ENCODE results near the gene UNC5C. TPM values are rescaled to one million over a fixed set of nuclear protein-coding genes. Genes with fewer than 3 reads are reported as not detected.

Gene UNC5C
- total RNA-seq, 8 experiments from 2014 or later: 0.13 to 12.7 (median 3.5) TPM

GRCh38 chr4:95556207-95556859 is 7.6 kb upstream of the UNC5C start:
- ATAC-seq (replicated peaks in 6 of 8): peak in 5 of 8 experiments; percentile 85 to 97 (median 93)
- Histone ChIP-seq H3K4me3 (no peak overlapping the region), H3K4me1 (replicated peaks in 1 of 2) (peaks cover 3 to 13% of the 10 kb centered on the region in 2 donors), H3K27ac (no peak overlapping the region)
- WGBS, 10 experiments: 5 to 100% (median 57%) methylated on average over 1 to 4 of the region's 4 CpGs
- in situ Hi-C loops (cut with MboI; ENCODE audit: low pct_unique_long_range_greater_than_20kb in 2 of 9, low sequenced_read_pairs in 9 of 9, unreplicated experiment in 9 of 9): no loop called here

GRCh38 chr4:95552942-95553550 is 4.3 kb upstream of the UNC5C start:
- 0 to 100% (median 67%) methylated on average over 1 to 4 of the region's 4 CpGs for WGBS, 10 experiments
- no peak for ATAC-seq (replicated peaks in 6 of 8)
- in situ Hi-C loops (cut with MboI; ENCODE audit: low pct_unique_long_range_greater_than_20kb in 2 of 9, low sequenced_read_pairs in 9 of 9, unreplicated experiment in 9 of 9): no loop called here

GRCh38 chr4:95551653-95552052 is 2.9 kb upstream of the UNC5C start:
- Histone ChIP-seq H3K4me1 (replicated peaks in 1 of 2) (peaks cover 8 to 13% of the 10 kb centered on the region in 2 donors), H3K4me3 (peak overlapping the region in 1 of 5 donors; percentile 2), H3K27ac (no peak overlapping the region)
- ATAC-seq (replicated peaks in 6 of 8): no peak
- in situ Hi-C loops (cut with MboI; ENCODE audit: low pct_unique_long_range_greater_than_20kb in 2 of 9, low sequenced_read_pairs in 9 of 9, unreplicated experiment in 9 of 9): no loop called here
- 0 to 100% (median 76%) methylated on average over 1 to 2 of the region's 2 CpGs; no CpG with 5 or more reads in 1 of the 10 experiments for WGBS, 10 experiments

More at GRCh38 chr4:95552942-95553550, 4.3 kb upstream of the UNC5C start:
- no peak overlapping the region for H3K4me3 ChIP-seq
- no peak overlapping the region for H3K27ac ChIP-seq
- H3K4me1 ChIP-seq (replicated peaks in 1 of 2): peaks cover 8 to 16% of the 10 kb centered on the region in 2 donors

- in situ Hi-C loops (cut with MboI; ENCODE audit: low pct_unique_long_range_greater_than_20kb in 2 of 9, low sequenced_read_pairs in 9 of 9, unreplicated experiment in 9 of 9): no loop called here
- peak overlapping the region in 1 of 2 donors; percentile 66 for H3K27ac ChIP-seq
Observed at GRCh38 chr4:95550115-95550987, 1.6 kb upstream of the UNC5C start.

GRCh38 chr4:95549246-95550114 is 707 bp upstream of the UNC5C start:
- peaks cover 8% of the 10 kb centered on the region in 2 donors for H3K4me1 ChIP-seq (replicated peaks in 1 of 2)
- ATAC-seq (replicated peaks in 6 of 8): peak; percentile 32 to 73 (median 70)
- in situ Hi-C loops (cut with MboI; ENCODE audit: low pct_unique_long_range_greater_than_20kb in 2 of 9, low sequenced_read_pairs in 9 of 9, unreplicated experiment in 9 of 9): no loop called here
- peak overlapping the region; percentile 51 to 80 (median 70) for H3K4me3 ChIP-seq
- WGBS, 10 experiments: 0 to 4% (median 0%) methylated on average over 2 to 19 of the region's 64 CpGs; no CpG with 5 or more reads in 1 of the 10 experiments
- H3K27ac ChIP-seq: peak overlapping the region; percentile 5 to 66

More at GRCh38 chr4:95550115-95550987, 1.6 kb upstream of the UNC5C start:
- peak overlapping the region; percentile 51 to 80 (median 70) for H3K4me3 ChIP-seq
- 0 to 86% (median 57%) methylated on average over 2 to 6 of the region's 6 CpGs; no CpG with 5 or more reads in 2 of the 10 experiments for WGBS, 10 experiments
- no peak for ATAC-seq (replicated peaks in 6 of 8)
- peaks cover 8% of the 10 kb centered on the region in 2 donors for H3K4me1 ChIP-seq (replicated peaks in 1 of 2)

DNA sequence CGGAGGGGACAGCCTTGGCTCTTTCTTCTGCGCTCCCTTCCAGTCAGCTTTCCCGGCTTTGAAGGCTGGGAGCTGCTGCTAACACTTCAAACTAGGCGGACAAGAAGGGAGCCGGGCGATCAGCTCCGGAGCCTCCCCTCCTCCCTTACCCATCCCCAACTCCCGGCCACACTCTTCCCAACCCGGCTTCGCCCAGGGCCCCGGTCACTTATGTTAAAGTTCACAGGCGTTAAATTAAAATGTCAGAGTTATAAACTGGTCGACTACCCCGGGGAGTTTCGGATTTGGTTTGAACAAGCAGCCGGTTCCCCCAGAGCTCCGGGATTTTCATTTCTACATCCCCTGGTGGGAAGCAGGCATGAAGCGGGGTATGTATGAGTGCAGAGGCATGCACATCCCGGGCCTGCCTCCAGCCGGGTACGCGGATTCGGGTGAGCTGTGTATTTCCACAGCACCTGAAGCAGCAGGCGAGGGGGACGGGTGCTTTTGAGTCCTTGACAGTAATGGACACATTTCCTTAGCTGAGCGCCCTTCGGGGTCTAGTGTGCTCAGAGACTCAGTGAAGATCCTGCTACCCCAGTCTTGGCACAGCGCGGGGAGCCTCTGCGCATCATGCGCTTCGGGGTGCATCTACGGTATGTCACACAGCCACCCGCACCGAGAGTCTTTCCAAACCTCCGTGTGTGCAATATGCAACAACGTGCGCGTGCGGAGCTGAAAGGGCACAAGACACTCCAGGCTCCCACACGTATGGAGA is 880 bp downstream of the UNC5C start:
- Histone ChIP-seq H3K4me1 (replicated peaks in 1 of 2) (peaks cover 8% of the 10 kb centered on the region in 2 donors), H3K27ac (peak overlapping the region in 1 of 2 donors; percentile 61), H3K4me3 (peak overlapping the region; percentile 51 to 80 (median 70))
- WGBS, 10 experiments: 0 to 20% (median 3%) methylated on average over 1 to 8 of the region's 41 CpGs; no CpG with 5 or more reads in 2 of the 10 experiments
- in situ Hi-C loops (cut with MboI; ENCODE audit: low pct_unique_long_range_greater_than_20kb in 2 of 9, low sequenced_read_pairs in 9 of 9, unreplicated experiment in 9 of 9): no loop called here
- peak in 6 of 8 experiments; percentile 12 to 47 (median 22) for ATAC-seq (replicated peaks in 6 of 8)

DNA sequence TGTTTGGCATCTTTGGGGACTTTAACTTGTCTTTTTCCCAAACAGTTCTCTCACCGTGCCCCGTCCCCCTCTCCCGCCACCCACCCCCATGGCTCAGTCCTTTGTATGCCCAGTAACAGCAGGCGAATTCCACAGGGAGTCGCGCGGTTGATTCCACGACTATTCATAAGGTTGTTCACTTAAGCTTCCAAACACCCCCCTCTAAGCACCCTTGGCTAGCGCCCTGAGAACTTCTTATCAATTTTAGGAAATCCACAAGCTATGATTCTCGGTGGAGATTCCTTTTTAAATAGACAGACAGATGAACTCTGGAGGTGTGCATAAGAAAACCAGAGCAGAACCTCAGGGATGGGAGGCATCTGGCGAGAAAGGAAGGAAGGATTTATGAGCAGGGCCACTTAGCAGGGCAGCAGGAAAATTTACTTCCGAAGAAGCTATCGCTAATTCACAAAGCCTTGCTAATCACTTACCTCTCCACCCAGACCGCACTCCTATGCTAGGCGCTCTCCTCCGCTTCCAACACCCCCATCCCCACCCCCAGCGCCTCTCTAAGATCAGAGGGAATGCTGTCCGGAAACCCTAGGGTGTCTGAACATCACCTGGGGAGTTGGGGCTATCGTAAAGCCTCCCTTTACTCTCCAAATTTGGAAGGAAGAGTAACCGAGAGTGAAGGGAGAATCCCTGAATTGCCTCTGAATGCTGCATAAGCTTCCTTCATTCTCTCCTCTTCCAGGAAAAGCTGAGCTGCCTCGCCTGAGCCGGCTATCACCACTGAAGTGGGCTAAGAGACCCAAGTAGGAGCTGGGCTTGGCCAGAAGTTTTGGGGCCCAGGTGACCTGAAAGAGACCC is 1.7 kb downstream of the UNC5C start:
- Histone ChIP-seq H3K4me1 (replicated peaks in 1 of 2) (peaks cover 8% of the 10 kb centered on the region in 2 donors), H3K4me3 (peak overlapping the region; percentile 51 to 80 (median 70)), H3K27ac (peak overlapping the region in 1 of 2 donors; percentile 61)
- peak in 4 of 8 experiments; percentile 0 to 8 (median 2) for ATAC-seq (replicated peaks in 6 of 8)
- WGBS, 10 experiments: 0 to 16% (median 10%) methylated on average over 2 to 11 of the region's 22 CpGs; no CpG with 5 or more reads in 2 of the 10 experiments
- in situ Hi-C loops (cut with MboI; ENCODE audit: low pct_unique_long_range_greater_than_20kb in 2 of 9, low sequenced_read_pairs in 9 of 9, unreplicated experiment in 9 of 9): no loop called here

- H3K4me1 ChIP-seq (replicated peaks in 1 of 2): peaks cover 8% of the 10 kb centered on the region in 2 donors
- in situ Hi-C loops (cut with MboI; ENCODE audit: low pct_unique_long_range_greater_than_20kb in 2 of 9, low sequenced_read_pairs in 9 of 9, unreplicated experiment in 9 of 9): no loop called here
- 0 to 100% (median 51%) methylated on average over 1 to 3 of the region's 3 CpGs for WGBS, 10 experiments
- no peak for ATAC-seq (replicated peaks in 6 of 8)
- H3K27ac ChIP-seq: no peak overlapping the region
- peak overlapping the region in 4 of 5 donors; percentile 64 to 80 (median 70) for H3K4me3 ChIP-seq
Observed at GRCh38 chr4:95546221-95546620, 2.6 kb downstream of the UNC5C start.

DNA sequence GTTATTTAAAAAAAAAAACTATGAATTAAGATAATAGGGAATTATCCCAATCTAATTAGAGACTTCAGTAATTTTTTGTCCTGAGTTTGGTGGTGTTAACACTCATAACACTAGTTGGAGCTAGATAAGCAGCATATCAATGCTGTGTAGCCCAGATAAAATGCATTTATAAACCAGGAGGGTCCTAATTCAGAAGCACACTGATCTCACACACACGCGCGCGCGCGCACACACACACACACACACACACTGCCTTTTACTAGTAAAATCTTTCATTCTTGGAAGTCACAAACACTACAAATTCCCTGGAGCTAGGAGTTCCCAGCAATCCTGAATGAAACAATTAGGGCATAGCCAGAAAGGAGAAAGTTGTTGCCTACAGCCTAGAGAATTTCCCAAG is 3.2 kb downstream of the UNC5C start:
- no peak for ATAC-seq (replicated peaks in 6 of 8)
- 65 to 97% (median 84%) methylated on average over 4 to 6 of the region's 6 CpGs; no CpG with 5 or more reads in 3 of the 10 experiments for WGBS, 10 experiments
- Histone ChIP-seq H3K27ac (no peak overlapping the region), H3K4me3 (peak overlapping the region in 4 of 5 donors; percentile 8 to 80 (median 70)), H3K4me1 (replicated peaks in 1 of 2) (peaks cover 7% of the 10 kb centered on the region in 2 donors)
- in situ Hi-C loops (cut with MboI; ENCODE audit: low pct_unique_long_range_greater_than_20kb in 2 of 9, low sequenced_read_pairs in 9 of 9, unreplicated experiment in 9 of 9): no loop called here

DNA sequence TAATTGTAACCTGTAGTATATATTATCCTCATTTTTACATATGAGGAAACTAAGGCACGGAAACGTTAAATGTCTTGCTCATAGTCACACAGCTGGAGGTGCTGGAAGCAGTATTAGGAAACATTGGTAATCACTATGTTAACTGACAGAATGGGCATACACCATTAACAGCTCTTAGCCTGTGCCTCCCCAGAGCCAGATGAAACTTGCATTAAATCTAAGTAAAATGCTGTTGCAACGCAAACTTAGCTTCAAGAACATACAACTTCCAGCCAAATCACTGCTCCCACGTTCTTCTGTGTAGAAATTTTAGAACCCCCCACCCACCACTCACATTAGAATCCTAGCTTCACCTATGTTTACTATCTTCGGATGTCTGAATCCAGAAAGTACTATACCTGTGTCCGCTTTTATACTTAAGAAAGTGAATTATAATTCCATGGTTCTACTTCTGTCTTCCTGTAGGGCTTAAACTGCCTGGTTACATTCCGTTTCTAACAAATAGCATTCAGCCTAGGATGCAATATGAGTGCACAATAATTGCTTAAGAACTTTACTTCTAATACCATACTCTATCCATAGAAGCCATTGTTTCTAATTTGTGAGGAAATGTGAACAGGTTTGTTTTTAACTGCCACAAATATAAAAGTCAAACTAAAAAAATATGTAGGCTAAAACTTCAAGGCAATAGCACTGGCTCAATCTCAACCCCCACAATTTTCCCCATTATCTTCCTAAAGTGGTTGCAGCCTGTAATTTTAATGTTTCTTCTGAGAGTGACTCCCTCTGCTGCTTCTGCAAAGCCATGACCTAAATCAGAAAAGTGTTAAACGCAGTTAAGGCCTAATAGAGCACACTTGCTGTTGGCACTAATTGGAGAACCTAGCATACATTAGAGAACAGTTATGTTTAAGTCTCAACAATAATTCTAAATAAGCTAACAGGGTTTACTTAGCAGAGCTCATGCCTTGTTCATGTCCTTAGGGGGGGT is 4.4 kb downstream of the UNC5C start:
- Histone ChIP-seq H3K4me1 (replicated peaks in 1 of 2) (no peaks in the 10 kb centered on the region), H3K27ac (no peak overlapping the region), H3K4me3 (peak overlapping the region in 2 of 5 donors; percentile 70 to 80)
- in situ Hi-C loops (cut with MboI; ENCODE audit: low pct_unique_long_range_greater_than_20kb in 2 of 9, low sequenced_read_pairs in 9 of 9, unreplicated experiment in 9 of 9): no loop called here
- no peak for ATAC-seq (replicated peaks in 6 of 8)
- WGBS, 10 experiments: 0 to 81% (median 63%) methylated on average over 2 to 8 of the region's 8 CpGs; no CpG with 5 or more reads in 2 of the 10 experiments
